NK-92 (cell line): Measurements from ENCODE around the gene KIF12.

ENCODE experiments used
- DNase-seq: peaks from one replicate; lab custom pipeline; 2025; ENCODE audit not compliant: unreplicated experiment; lab: John Stamatoyannopoulos, UW

Gene KIF12

DNA sequence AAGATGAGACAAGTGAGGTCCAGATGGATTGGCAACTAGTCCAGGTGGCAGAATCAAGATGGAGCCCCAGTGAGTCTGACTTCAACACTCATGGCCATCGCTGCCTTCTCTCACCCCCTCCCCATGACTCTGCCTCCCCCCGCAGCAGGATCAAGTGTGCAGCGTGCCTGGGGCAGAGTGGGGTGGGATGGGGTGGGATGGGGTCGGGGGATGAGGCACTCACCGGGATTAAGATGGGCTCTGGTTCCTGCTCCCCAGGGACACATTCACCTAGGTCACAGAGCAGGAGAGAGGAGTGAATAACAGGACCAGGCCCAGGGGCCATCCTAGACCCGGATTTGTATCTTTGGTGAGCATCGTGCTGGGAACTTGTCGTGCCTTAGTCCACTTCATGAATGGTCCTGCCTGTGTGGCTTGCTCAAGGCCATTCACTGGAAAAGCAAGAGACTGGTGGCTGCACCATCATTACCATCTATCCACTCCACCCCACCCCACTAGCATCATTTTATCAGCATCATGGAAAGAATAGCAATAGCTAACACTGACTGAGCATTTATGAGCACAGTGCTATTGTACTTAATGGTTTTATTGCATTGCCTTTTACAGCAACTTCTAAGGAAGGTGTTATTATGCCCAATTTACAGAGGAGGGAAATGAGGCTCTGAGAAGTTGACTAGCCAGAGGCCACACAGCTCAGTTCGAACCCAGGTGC lies 29.5 kb downstream of the KIF12 start:
- no peak for DNase-seq

DNA sequence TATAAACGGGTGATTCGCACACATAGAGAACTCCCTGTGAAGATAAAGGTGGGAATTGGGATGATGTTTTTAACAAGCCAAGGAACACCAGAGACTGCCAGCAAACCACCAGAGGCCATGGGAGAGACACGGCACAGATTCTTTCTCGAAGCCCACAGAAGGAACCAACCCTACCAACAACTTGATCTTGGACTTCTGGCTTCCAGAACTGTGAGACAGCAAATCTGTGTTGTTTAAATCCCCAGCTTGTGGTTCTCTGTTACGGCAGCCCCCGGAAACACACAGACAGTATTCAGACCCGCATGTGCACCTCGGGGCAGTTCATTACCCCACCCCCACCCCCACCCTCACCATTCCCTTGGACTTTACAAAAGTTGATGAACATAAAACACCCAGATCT lies 33.8 kb downstream of the KIF12 start:
- no peak for DNase-seq

DNA sequence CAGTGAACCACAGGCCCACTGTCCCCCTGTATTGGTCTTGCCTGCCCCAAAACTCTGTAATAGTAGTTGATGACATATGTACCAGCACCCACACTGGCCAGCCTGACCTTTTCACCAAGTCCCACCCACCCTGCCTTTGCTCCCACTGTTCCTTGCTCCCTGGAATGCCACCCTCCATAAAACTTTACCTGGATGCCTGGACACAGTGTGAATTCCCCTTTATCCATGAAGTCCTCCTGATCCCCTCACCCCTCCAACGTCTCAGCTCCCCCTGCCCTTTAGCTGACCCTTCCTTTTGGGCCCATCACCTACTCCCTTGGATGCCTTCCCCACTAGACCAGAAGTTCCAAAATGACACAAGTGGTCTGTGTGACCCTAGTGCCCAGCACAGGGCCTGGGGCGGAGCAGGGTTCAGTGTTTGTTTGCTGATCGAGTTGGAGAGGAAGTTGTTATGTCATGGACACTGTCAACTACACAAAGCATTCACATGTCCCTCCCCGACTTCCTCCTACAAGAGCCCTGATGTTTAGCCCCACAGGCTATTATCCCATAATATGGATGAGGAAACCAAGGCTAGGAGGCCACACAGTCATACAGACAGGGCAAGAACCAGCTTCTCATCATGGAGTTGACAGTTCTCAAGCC lies 37.1 kb downstream of the KIF12 start:
- DNase-seq: no peak

DNA sequence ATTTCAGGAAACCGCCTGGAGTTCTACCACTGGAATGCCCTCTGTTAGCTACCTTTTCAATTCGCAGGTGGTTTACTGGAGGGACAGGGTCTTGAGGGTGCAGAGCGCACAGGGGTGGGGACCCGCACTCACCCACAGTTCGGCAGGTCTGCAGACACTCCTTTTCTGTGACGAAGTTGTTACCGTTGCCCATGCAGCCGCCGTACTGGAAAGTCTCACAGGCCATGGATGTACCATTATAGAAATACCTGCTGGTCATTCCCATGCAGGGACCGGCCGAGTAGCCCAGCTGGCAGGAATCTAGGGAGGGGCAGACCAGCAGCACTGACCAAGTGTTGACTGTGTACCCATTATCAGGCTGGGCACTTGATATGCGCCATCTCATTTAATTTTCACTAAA lies 37.8 kb downstream of the KIF12 start:
- no peak for DNase-seq

DNA sequence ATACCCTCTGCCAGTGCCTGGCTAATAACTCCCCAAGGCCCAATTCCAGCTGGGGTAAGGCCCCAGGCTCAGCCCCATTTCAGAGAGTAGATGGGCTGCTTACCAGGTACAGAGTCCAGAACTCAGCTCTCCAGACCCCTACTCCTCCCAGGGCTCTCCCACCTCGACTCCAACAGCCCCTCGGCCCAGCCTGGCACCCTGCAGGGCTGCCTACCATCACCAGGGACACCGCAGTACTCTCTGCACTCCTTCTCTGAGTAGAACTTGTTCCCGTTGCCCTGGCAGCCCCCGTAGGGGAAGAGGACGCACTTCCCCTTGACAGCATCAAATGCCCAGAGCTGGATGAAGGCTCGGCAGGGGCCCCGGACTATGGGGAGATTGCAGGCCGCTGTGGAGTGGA lies 38.4 kb downstream of the KIF12 start:
- no peak for DNase-seq

DNA sequence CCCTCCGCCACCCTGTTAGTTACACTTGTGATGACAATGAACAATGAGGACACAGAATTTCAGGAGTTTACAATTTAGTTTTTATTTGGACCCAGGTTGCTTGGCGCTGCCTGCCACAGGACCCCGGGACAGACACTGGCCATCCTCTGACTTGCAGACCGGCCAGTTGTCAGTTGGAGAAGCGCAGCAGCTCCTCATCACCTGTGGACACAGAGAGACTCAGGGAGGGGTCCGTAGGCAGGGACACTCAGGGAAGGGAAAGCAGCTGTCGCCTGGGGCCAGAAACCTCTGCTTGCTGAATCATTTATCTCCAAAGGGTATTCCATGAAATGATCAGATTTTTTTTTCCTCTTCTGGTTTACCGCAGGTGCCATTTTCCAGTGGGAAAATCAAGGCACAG lies 39.0 kb downstream of the KIF12 start:
- no peak for DNase-seq

DNA sequence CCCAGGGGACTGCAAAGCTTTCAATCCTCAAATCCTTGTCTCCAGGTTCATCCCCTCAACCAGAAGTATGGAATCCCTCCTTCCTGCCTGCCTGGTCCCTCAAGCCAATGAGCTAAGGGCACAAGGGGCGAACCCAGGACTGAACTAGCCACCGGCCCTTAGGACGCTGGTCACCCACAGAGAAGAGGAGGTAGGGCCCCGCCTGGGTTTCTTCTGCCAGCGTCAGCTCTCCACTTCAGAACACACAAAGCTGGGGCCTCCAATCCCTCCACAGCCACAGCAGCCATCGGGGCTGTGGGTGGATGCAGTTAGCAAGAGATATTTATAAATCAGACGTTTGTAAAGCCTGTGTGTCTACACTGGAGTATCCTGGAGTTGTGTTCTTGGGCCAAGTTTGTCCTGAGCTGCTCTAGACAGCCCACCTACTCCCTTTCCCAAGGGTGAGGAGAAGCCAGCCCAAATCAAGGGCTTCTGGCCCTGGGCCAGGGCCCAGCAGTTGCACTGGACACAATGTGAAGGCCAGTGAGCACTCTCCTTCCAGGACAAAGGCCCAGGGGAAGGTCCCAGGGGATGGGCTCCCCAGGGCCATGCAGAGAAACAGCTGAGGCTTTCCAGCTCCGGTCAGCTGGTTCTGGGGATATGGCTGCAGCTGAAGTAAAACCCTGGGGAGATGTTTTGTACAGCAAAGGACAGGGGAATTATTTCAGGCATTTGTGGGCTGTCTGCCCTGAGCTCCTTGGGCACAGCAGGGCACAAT lies 39.9 kb downstream of the KIF12 start:
- DNase-seq: no peak

DNA sequence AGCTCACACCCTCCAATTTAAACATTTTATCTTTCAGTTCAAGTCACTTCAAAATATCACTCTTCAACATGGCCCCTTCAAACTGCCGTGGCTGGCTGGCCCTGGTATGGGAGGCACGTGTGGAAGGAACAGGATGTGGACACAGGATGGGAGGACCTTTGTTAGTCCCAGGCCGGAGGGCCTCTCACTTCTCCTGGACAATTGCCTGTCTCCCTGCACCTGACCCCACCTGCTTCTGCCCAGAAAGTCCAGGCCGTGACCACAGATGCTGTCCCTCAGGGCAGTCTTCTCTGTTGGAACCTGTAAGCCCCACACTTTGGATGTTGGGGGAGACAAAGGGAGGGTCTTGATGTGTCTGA lies 40.4 kb downstream of the KIF12 start:
- no peak for DNase-seq

DNA sequence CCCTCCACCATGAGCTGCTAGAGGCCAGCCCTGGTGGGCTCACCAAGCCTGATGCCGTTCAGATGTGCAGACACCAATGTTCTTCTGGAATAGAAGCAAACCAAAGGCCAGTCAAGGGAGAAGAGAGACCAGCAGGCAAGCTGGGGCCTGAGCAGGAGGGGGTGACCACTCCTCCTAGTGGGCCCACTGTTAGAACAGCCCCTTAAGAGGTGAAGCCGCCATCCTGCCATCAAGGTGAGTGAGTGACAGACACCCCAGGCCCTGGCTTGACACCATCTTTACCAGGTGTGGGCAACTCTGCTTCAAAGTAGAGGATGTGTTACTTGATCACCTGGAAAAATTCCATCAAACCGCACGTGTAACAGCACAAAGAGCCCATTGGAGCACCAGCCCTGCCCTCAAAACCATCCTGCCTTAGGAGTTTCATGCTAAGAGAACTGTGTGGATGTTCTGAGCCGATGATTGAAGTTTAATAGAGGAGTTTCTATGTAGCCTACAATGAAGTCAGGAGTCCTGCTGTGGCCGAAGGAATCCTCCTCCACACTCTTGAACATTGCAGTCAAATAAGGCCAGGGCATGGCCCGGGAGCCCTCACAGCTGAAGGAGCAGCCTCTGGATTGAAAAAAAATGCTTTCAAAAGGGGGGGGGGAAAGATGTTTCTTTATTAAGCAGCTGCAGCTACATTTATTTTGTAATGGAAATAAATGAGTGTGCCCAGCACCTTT lies 41.8 kb downstream of the KIF12 start:
- no peak for DNase-seq

DNA sequence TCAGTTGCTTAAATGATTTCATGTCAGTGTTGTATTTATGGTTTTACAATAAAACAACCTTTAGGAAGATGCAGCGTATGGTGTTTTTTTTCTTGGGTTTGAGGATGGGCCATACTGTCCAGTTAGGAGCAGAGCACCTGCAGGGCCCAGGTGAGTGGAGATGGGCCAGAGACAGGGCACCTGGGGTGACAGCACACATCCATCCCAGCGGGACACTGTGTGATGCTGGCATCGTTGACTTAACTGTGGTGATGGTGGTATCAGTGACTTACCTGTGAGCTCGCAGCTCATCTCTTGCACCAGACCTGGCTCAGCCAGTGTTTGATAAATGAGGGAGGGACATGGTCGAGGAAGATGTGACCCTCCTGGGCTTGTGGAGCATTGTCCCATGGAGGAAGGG lies 42.6 kb downstream of the KIF12 start:
- DNase-seq: no peak

DNA sequence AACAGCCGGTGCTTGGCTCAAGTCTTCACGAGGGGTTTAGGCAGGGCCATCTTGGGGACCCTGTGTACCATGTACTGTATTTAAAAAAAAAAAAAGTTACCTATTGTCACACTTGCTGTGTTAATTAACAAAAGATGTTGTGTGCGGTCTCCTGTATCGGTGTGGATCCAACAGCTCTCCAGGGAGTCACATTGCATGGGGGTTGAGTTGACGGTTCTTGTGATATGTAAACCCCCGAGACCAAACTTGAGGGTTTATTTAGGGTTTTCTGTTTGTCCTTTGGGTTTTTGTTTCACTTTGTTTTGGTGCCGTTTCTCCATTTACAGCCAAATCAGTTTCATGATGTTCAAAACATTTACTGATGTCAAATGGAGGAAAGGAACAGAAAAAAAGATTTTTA lies 43.2 kb downstream of the KIF12 start:
- DNase-seq: no peak

DNA sequence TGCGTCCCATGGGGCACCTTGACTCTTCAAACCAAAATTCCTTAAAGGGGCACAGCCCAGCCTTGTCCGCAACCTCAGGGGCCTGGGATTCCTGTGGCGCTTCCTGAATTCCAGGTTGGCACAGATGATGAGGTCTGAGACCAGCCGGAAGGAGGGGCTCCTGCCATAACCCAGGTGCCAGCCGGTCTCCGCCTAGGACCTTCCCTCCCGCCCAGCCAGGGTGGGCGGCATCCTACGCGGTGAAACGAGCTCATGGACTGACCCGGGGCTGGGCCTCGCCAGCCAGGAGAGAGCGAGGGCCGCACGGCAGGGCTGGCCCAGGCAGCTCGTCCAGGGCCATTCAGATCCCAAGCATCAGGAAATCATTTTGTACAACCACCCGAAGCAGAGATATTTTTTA lies 44.0 kb downstream of the KIF12 start:
- no peak for DNase-seq

DNA sequence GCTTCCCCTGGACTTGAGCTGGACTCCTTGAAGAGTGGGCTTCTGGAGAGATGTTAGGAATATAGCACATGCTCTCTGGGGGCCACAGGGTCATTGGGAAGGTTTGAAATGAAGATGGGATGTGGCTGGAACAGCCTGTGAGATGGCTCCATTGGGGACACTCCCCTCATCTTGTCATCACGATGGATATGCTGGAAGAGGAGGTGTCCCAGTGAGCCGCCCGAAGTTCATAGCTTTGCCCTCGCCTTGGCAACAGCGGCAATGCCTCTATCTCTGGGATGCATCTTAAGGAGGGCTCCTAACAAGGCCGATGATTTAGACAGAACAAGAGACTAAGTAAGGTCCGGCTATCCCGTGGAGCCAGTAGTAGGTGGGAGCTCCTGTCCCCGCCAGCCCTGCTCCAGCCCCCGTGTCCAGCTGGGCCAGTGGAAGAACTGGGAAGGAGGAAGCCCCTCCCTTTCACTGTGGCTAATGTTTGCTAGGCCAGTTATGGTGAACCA lies 44.9 kb downstream of the KIF12 start:
- DNase-seq: no peak

DNA sequence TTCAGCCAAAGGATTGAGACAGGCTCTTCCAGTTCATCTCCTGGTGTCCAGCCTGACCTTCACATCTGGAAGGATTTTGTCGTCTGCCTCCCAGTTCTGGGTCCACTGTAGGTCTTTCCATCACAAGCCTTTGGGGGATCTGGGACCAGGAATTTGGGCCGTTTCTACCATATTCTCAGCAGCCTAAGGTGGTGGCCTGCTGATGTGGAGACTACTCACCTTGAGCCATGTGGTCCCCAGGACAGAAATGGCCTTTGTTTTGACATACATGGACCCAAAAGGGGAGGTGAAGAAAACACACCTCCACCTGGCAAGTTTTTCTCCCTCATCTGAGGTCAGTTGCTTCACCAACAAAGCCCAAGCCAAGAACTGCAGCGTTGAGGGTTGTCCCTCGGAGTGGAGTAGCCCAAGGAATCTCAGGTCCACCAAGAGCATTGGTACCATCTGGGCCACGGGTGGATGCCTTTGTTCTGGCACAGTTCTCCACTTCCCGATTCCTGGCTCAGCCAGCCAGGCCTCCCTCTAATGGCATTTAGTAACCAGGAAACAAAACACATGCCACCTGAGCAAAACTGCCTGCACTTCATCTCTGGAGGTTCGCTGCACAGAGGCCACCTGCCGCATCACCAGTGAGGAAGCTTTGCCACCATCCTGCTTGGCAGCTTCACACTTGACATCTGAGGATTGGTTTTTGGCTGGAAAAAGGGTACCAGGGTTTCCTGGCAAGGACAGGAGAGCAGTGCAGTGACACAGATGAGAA lies 45.7 kb downstream of the KIF12 start:
- DNase-seq: no peak

DNA sequence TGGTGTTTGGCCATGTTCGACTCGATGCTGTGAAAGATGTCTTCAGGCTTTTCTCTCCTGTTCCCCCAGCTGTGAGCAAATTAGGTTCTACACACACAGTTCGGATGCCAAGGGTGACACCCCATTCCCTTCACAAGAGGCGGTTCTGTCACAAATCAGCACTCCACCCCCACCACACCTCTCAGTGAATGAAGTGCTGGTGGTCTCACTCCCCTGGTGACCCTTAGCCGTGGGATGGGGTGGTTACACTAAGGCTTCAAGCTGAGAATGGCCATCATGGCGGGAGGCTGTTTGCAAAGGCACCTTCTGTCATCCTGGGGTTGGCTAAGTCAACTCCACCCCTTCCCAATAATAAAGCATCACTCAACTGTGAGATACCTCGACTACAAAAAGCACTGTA lies 47.4 kb downstream of the KIF12 start:
- no peak for DNase-seq

DNA sequence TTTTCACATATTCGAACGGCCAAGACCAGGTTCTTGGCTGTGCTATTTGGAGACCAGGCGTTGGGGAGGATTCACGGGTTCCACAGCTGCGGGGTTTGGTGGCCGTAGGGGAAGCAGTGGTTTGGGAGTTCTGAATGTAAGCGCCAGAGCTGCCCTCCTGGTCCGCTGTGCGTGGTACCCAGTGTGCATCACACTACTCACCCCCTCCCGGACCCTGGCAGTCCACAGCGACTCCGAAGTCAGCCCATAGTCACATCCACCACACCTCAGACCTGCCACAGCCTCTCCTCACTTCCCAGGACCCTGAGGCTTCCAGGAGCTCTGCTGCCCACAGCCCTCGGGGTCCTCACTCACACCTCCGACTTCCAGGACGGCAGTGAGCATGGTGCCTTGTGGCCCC lies 47.8 kb downstream of the KIF12 start:
- no peak for DNase-seq

DNA sequence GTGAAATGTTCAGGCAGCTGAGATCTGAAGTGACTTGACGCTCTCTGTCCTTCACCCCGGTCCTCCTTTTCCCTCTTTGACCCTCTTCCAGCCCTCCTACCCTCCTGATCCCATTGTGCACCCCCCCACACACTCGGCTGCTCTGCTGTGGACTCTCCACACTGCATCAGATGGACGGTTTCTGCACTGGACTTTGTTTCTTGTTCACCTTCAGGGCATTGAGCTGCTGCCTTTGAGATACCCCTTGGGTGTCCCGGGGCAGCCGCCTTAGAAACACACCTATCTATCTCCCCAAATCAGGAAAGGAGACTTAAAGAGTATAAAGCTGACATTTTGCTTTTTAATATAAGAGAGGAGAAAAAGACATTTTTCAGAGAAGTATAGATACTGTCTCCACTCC lies 48.4 kb downstream of the KIF12 start:
- DNase-seq: no peak

DNA sequence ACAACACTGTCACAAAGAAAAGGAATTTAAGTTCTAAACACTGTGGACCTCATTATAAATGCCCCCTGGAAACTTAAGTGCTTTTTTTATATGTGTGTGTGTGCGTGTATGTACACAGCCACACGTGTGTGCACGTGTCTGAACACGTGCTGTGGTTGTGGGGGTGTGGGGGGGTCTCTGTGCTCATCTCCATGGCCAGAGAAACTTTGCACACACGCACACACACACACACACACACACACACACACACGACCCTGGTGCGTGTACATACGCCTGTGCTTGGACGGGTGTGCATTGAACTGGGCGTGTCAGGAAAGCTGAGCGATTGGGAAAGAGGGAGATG lies 48.9 kb downstream of the KIF12 start:
- no peak for DNase-seq

DNA sequence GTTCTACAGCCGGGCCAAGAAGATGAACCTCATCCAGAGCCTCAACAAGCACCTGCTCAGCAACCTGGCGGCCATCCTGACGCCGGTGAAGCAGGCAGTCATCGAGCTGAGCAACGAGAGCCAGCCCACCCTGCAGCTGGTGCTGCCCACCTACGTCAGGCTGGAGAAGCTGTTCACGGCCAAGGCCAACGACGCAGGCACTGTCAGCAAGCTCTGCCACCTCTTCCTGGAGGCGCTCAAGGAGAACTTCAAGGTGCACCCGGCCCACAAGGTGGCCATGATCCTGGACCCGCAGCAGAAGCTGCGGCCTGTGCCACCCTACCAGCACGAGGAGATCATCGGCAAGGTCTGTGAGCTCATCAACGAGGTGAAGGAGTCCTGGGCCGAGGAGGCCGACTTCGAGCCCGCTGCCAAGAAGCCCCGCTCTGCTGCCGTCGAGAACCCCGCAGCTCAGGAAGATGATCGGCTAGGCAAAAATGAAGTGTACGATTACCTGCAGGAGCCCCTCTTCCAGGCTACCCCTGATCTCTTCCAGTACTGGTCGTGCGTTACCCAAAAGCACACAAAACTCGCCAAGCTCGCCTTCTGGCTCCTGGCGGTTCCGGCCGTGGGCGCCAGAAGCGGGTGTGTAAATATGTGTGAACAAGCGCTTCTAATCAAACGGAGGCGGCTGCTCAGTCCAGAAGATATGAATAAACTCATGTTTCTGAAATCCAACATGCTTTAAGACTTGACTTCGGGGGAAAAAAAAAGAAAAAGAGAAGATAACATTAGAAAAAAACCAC lies 49.5 kb downstream of the KIF12 start:
- DNase-seq: no peak
